Measurements from ENCODE around the gene ASPSCR1. TPM values are rescaled to one million over a fixed set of nuclear protein-coding genes. Genes with fewer than 3 reads are reported as not detected.

Gene ASPSCR1
- total RNA-seq, 1 experiment from 2014 or later = 59.2 TPM

GRCh38 chr17:81983011-81983638, 5.7 kb downstream of the ASPSCR1 start:
- ChIA-PET POLR2A (interaction anchor here (0.6 kb wide), 1 partner anchor 20 kb away, joined by 3 read pairs; no protein-coding TSS in a partner anchor), CTCF (no interaction called here)
- Mint-ChIP-seq H3K36me3 (ENCODE audit: insufficient read depth, unreplicated experiment) (peaks cover 71% of the 10 kb centered on the region), H3K4me1 (ENCODE audit: low read depth, unreplicated experiment) (no peaks in the 10 kb centered on the region), H3K4me3 (ENCODE audit: unreplicated experiment) (no peak overlapping the region), H3K27ac (ENCODE audit: unreplicated experiment) (no peak overlapping the region), H3K9me3 (ENCODE audit: unreplicated experiment) (no peaks in the 10 kb centered on the region), H3K27me3 (ENCODE audit: insufficient read depth, unreplicated experiment) (no peaks in the 10 kb centered on the region)
- Histone ChIP-seq H3K27me3 (replicated peaks; ENCODE audit: control insufficient read depth, insufficient read depth, low read length) (no peaks in the 10 kb centered on the region), H3K9me3 (no peaks in the 10 kb centered on the region), H3K4me3 (ENCODE audit: low read depth, low read length) (no peak overlapping the region), H3K36me3 (ENCODE audit: control insufficient read depth, insufficient read depth, low read length) (peaks cover 3% of the 10 kb centered on the region), H3K4me1 (no peaks in the 10 kb centered on the region)
- no TSS peak for BruUV-seq (replicated peaks)
- TF ChIP-seq CTCF (IDR thresholded peaks at IDR 0.05; ENCODE audit: insufficient read depth in 1 of 2, low read depth in 1 of 2, low read length in 1 of 2, severe bottlenecking in 1 of 2, unreplicated experiment in 1 of 2) = no peak
- DNase-seq = no peak
- intact Hi-C loops (cut with micrococcal nuclease; ENCODE audit: unreplicated experiment) = no loop called here

GRCh38 chr17:81983639-81984373, 6.4 kb downstream of the ASPSCR1 start:
- Histone ChIP-seq H3K4me1 (no peaks in the 10 kb centered on the region), H3K4me3 (ENCODE audit: low read depth, low read length) (no peak overlapping the region), H3K9me3 (no peaks in the 10 kb centered on the region), H3K36me3 (ENCODE audit: control insufficient read depth, insufficient read depth, low read length) (peaks cover 3% of the 10 kb centered on the region), H3K27me3 (replicated peaks; ENCODE audit: control insufficient read depth, insufficient read depth, low read length) (no peaks in the 10 kb centered on the region)
- Mint-ChIP-seq H3K27me3 (ENCODE audit: insufficient read depth, unreplicated experiment) (no peaks in the 10 kb centered on the region), H3K4me3 (ENCODE audit: unreplicated experiment) (no peak overlapping the region), H3K27ac (ENCODE audit: unreplicated experiment) (no peak overlapping the region), H3K9me3 (ENCODE audit: unreplicated experiment) (no peaks in the 10 kb centered on the region), H3K4me1 (ENCODE audit: low read depth, unreplicated experiment) (no peaks in the 10 kb centered on the region), H3K36me3 (ENCODE audit: insufficient read depth, unreplicated experiment) (peaks cover 66% of the 10 kb centered on the region)
- ChIA-PET POLR2A (interaction anchor here (0.6 kb wide), 1 partner anchor 20 kb away, joined by 3 read pairs; no protein-coding TSS in a partner anchor), CTCF (no interaction called here)
- no peak for DNase-seq
- no peak for TF ChIP-seq CTCF (IDR thresholded peaks at IDR 0.05; ENCODE audit: insufficient read depth in 1 of 2, low read depth in 1 of 2, low read length in 1 of 2, severe bottlenecking in 1 of 2, unreplicated experiment in 1 of 2)
- intact Hi-C loops (cut with micrococcal nuclease; ENCODE audit: unreplicated experiment) = no loop called here
- no TSS peak for BruUV-seq (replicated peaks)

DNA sequence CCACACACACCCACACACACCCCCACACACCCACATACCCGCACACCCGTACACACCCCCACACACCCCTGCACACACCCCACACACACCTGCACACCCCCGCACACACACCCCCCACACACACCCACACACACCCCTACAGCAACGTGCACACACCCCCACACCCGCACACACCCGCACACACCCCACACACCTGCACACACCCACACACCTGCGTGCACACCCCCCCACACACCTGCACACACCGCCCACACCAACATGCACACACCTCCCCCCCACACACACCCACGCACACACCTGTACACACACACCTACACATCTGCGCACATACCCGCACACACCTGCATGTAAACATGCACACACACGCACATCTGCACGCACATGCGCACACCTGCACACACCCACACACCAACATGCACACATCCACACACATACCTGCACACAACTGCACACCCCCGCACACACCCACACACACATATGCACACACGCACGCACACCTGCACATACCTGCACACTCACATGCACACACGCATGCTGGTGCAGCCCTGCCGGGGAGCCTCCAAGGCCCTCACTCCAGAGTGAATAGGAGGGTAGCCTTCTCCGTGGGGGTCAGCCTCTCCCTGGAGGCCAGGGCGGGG, 7.5 kb downstream of the ASPSCR1 start:
- H3K4me1 Mint-ChIP-seq (ENCODE audit: low read depth, unreplicated experiment) = no peaks in the 10 kb centered on the region
- ChIA-PET POLR2A (interaction anchor here (0.6 kb wide), 1 partner anchor 52 kb away, joined by 3 read pairs; the partner anchor contains the start of gene DCXR), CTCF (interaction anchor here (0.6 kb wide), 1 partner anchor 68 kb away, joined by 3 read pairs; no protein-coding TSS in a partner anchor)
- no TSS peak for BruUV-seq (replicated peaks)
- peaks cover 3% of the 10 kb centered on the region for H3K36me3 ChIP-seq (ENCODE audit: control insufficient read depth, insufficient read depth, low read length)
- H3K4me3 Mint-ChIP-seq (ENCODE audit: unreplicated experiment) = no peak overlapping the region
- DNase-seq = no peak
- intact Hi-C loops (cut with micrococcal nuclease; ENCODE audit: unreplicated experiment) = no loop called here
- H3K9me3 Mint-ChIP-seq (ENCODE audit: unreplicated experiment) = no peaks in the 10 kb centered on the region
- H3K4me1 ChIP-seq = no peaks in the 10 kb centered on the region
- H3K4me3 ChIP-seq (ENCODE audit: low read depth, low read length) = no peak overlapping the region
- TF ChIP-seq CTCF (IDR thresholded peaks at IDR 0.05; ENCODE audit: insufficient read depth in 1 of 2, low read depth in 1 of 2, low read length in 1 of 2, severe bottlenecking in 1 of 2, unreplicated experiment in 1 of 2) = no peak
- peaks cover 63% of the 10 kb centered on the region for H3K36me3 Mint-ChIP-seq (ENCODE audit: insufficient read depth, unreplicated experiment)
- H3K27me3 Mint-ChIP-seq (ENCODE audit: insufficient read depth, unreplicated experiment) = no peaks in the 10 kb centered on the region
- H3K27me3 ChIP-seq (replicated peaks; ENCODE audit: control insufficient read depth, insufficient read depth, low read length) = no peaks in the 10 kb centered on the region
- no peaks in the 10 kb centered on the region for H3K9me3 ChIP-seq
- no peak overlapping the region for H3K27ac Mint-ChIP-seq (ENCODE audit: unreplicated experiment)
